Mucosa of descending colon (tissue), 3 donors: ENCODE results near the gene DDX27. TPM values are rescaled to one million over a fixed set of nuclear protein-coding genes. Genes with fewer than 3 reads are reported as not detected.

Experiments
- ATAC-seq: fragments of 200-7000 bp; cut with Tn5 transposase; one replicate; pipeline ENCODE4 v1.9.1; 2020; ENCODE audit warnings: mild to moderate bottlenecking, moderate library complexity
- DNase-seq, 3 donors: peaks; one replicate each; pipeline ENCODE4 v3.0.0-alpha.2; 2020
- H3K36me3 ChIP-seq: fragments of 200-600 bp; one replicate; pipeline ENCODE4 v1.8.0; 2021; ENCODE audit warnings: low read depth, mild to moderate bottlenecking
- H3K4me1 ChIP-seq: fragments of 200-600 bp; one replicate; pipeline ENCODE4 v1.8.0; 2021; ENCODE audit warnings: low read depth, mild to moderate bottlenecking
- H3K4me3 ChIP-seq: fragments of 200-600 bp; one replicate; pipeline ENCODE4 v1.8.0; 2021; ENCODE audit warnings: mild to moderate bottlenecking
- H3K9me3 ChIP-seq: fragments of 200-600 bp; one replicate; pipeline ENCODE4 v1.8.0; 2021; ENCODE audit warnings: mild to moderate bottlenecking
- CTCF ChIP-seq: fragments of 200-600 bp; IDR thresholded peaks from one replicate; pipeline ENCODE4 v1.8.0; 2022; ENCODE audit warnings: antibody characterized with exemption, mild to moderate bottlenecking
- intact Hi-C, 2 donors: fragments of 100-400 bp; cut with DNase I in 1 of 2; cut with micrococcal nuclease in 1 of 2; formaldehyde crosslinking; loops; one replicate each; pipeline versions ENCODE4 v1.11.0 to v1.11.1; 2022; cut with DNase I, micrococcal nuclease
- total RNA-seq, 3 donors: library from RNA; stranded (reverse); fragmentation: NEBNext Ultra II Directional in 2 of 3; extraction: Animal tissue kit (Norgen Biotek cat#: 25700) in 2 of 3; gene quantifications; one replicate each; pipeline versions ENCODE4 v1.2.1 to v1.2.4, GENCODE V29; 2021 to 2023
- donor health status: DM: no; HTN: no; CAD: no; lungs with moderate emphysema.
- donor health status: DM: no; HTN: no; CAD: no.
- donor health status: DM: no; HTN: yes; CAD: no.

The DDX27 gene
- total RNA-seq, 3 donors from 2014 or later, result 27.1 to 32.8 (median 32.5) TPM

GRCh38 chr20:49247169-49247723 is 28.0 kb downstream of the DDX27 start:
- TF ChIP-seq CTCF, result no peak
- peaks cover 26% of the 10 kb centered on the region for H3K36me3 ChIP-seq
- no peak for DNase-seq
- intact Hi-C loops, result no loop called here
- no peaks in the 10 kb centered on the region for H3K9me3 ChIP-seq
- ATAC-seq, result no peak
- H3K4me1 ChIP-seq, result peaks cover 2% of the 10 kb centered on the region
- H3K4me3 ChIP-seq, result no peak overlapping the region

GRCh38 chr20:49247792-49248191 is 28.6 kb downstream of the DDX27 start:
- Histone ChIP-seq H3K36me3 (peaks cover 26% of the 10 kb centered on the region), H3K4me1 (peaks cover 2% of the 10 kb centered on the region), H3K4me3 (no peak overlapping the region), H3K9me3 (no peaks in the 10 kb centered on the region)
- DNase-seq, result no peak
- intact Hi-C loops, result no loop called here
- ATAC-seq, result no peak
- TF ChIP-seq CTCF, result no peak

GRCh38 chr20:49248301-49248700 is 29.1 kb downstream of the DDX27 start:
- H3K9me3 ChIP-seq, result no peaks in the 10 kb centered on the region
- DNase-seq, result no peak
- peaks cover 22% of the 10 kb centered on the region for H3K36me3 ChIP-seq
- H3K4me3 ChIP-seq, result no peak overlapping the region
- no peak for TF ChIP-seq CTCF
- intact Hi-C loops, result no loop called here
- ATAC-seq, result no peak
- peaks cover 2% of the 10 kb centered on the region for H3K4me1 ChIP-seq

GRCh38 chr20:49248879-49249665 is 29.9 kb downstream of the DDX27 start:
- intact Hi-C loops, result no loop called here
- ATAC-seq, result no peak
- H3K4me1 ChIP-seq, result peaks cover 2% of the 10 kb centered on the region
- H3K36me3 ChIP-seq, result peaks cover 22% of the 10 kb centered on the region
- no peak for DNase-seq
- no peak for TF ChIP-seq CTCF
- H3K9me3 ChIP-seq, result no peaks in the 10 kb centered on the region
- no peak overlapping the region for H3K4me3 ChIP-seq

GRCh38 chr20:49252556-49253350 is 33.5 kb downstream of the DDX27 start:
- no peak for ATAC-seq
- Histone ChIP-seq H3K4me3 (no peak overlapping the region), H3K36me3 (peaks cover 41% of the 10 kb centered on the region), H3K4me1 (no peaks in the 10 kb centered on the region), H3K9me3 (no peaks in the 10 kb centered on the region)
- intact Hi-C loops, result no loop called here
- TF ChIP-seq CTCF, result no peak
- no peak for DNase-seq
